Fibroblast of lung (primary cell): ENCODE results near the gene ADORA1.

ENCODE experiments used
- CTCF ChIP-seq, 2 donors: IDR thresholded peaks in 1 of 2; conservative IDR thresholded peaks in 1 of 2; 1 replicate in 1 of 2; 2 replicates in 1 of 2; pipeline ENCODE4 v1.5.1; 2011 to 2012; ENCODE audit warnings: low read length in 2 of 2, control low read depth in 1 of 2, inconsistent platforms in 1 of 2, low read depth in 1 of 2, mild to moderate bottlenecking in 1 of 2
- EZH2 ChIP-seq: IDR thresholded peaks from 2 replicates; pipeline ENCODE4 v1.5.1; 2012; ENCODE audit warnings: low read length, control low read depth, mild to moderate bottlenecking; ENCODE audit errors: missing control alignments

- no peak for TF ChIP-seq EZH2
- TF ChIP-seq CTCF (conservative IDR thresholded peaks at IDR 0.05 in 1 of 2, IDR thresholded peaks at IDR 0.05 in 1 of 2; ENCODE audit: low read depth in 1 of 2, low read length in 2 of 2), result no peak
These were observed 41.8 kb upstream of the ADORA1 start, which contains the start of gene MYOG for GRCh38 chr1:203085528-203086406.
